Colonic mucosa (tissue), 4 donors: Measurements from ENCODE around the gene PIEZO2. TPM values are rescaled to one million over a fixed set of nuclear protein-coding genes. Genes with fewer than 3 reads are reported as not detected.

Source experiments
- DNase-seq: peaks from one replicate; pipeline ENCODE4 v3.0.0-alpha.2; 2020
- H3K27ac ChIP-seq: fragments of 200-600 bp; one replicate; pipeline ENCODE4 v1.8.0; 2021
- H3K27me3 ChIP-seq: fragments of 200-600 bp; one replicate; pipeline ENCODE4 v1.8.0; 2021
- H3K36me3 ChIP-seq: fragments of 200-600 bp; one replicate; pipeline ENCODE4 v1.8.0; 2021
- H3K4me1 ChIP-seq: fragments of 200-600 bp; one replicate; pipeline ENCODE4 v1.8.0; 2021; ENCODE audit warnings: mild to moderate bottlenecking
- H3K4me3 ChIP-seq: fragments of 200-600 bp; one replicate; pipeline ENCODE4 v1.8.0; 2021
- H3K9ac ChIP-seq, 2 donors: one replicate each; pipeline ENCODE4 v1.7.0; 2013; ENCODE audit warnings: control low read depth in 2 of 2, low read depth in 2 of 2, low read length in 2 of 2
- H3K9me3 ChIP-seq: fragments of 200-600 bp; one replicate; pipeline ENCODE4 v1.8.0; 2021
- intact Hi-C: fragments of 100-400 bp; cut with DNase I; formaldehyde crosslinking; loops from one replicate; pipeline ENCODE4 v1.14.1; 2022
- total RNA-seq, 2 donors: library from RNA; stranded (reverse); fragmentation: NEBNext Ultra II Directional in 1 of 2; extraction: Animal tissue kit (Norgen Biotek cat#: 25700) in 1 of 2; gene quantifications; one replicate each; pipeline ENCODE4 v1.2.1, GENCODE V29; 2021
- TF ChIP-seq, protein P1 (sequence below): fragments of 200-600 bp; IDR thresholded peaks from one replicate; pipeline ENCODE4 v1.8.0; 2022; ENCODE audit warnings: antibody characterized with exemption, mild to moderate bottlenecking
- donor health status: healthy.
- donor health status: DM: no; HTN: no; CAD: no.
- donor health status: DM: no; HTN: no; CAD: no.

PIEZO2 gene
- total RNA-seq, 2 donors from 2014 or later = 0.79 to 4.0 TPM

DNA sequence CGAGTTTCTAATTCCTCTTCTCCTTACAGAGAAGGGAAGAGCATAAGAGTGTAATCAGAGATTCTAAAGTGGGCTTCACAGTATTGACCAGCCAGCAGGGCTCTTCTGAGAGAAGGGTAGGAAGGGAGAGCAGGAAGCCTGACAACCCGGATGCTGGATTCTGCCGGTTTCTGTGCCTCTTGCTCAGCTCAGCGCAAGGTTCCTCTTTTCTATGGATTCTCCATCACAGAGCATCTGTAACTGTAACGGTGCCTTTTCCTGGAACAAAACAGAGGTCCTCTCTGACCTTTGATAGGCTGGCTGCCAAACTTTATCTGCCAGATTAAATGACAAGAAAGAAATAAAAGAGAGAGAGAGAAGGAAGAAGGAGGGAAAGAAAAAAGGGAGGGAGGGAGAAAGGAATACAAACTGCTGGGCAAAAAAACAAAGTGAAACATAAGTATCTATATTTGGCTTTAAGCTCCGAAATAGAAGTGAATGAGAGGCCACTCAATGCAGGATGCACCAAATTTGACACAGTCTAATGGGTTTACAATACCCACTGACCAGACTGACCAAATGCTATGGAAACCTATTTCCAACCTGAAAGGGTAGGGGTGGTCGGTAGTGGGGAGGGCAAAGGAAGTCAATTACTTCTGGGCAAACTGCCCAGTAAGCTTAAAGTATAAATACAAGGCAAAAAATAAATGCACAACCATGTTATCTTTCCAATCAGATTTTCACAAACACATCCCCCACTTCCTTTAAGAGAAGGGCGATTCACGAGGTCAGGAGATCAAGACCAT is 59.2 kb downstream of the PIEZO2 start:
- Histone ChIP-seq H3K9ac (no peak overlapping the region), H3K9me3 (no peaks in the 10 kb centered on the region), H3K4me1 (no peaks in the 10 kb centered on the region), H3K36me3 (no peaks in the 10 kb centered on the region), H3K27ac (no peak overlapping the region), H3K27me3 (no peaks in the 10 kb centered on the region), H3K4me3 (no peak overlapping the region)
- TF ChIP-seq, protein P1, sequence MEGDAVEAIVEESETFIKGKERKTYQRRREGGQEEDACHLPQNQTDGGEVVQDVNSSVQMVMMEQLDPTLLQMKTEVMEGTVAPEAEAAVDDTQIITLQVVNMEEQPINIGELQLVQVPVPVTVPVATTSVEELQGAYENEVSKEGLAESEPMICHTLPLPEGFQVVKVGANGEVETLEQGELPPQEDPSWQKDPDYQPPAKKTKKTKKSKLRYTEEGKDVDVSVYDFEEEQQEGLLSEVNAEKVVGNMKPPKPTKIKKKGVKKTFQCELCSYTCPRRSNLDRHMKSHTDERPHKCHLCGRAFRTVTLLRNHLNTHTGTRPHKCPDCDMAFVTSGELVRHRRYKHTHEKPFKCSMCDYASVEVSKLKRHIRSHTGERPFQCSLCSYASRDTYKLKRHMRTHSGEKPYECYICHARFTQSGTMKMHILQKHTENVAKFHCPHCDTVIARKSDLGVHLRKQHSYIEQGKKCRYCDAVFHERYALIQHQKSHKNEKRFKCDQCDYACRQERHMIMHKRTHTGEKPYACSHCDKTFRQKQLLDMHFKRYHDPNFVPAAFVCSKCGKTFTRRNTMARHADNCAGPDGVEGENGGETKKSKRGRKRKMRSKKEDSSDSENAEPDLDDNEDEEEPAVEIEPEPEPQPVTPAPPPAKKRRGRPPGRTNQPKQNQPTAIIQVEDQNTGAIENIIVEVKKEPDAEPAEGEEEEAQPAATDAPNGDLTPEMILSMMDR = no peak
- intact Hi-C loops = no loop called here
- DNase-seq = no peak

DNA sequence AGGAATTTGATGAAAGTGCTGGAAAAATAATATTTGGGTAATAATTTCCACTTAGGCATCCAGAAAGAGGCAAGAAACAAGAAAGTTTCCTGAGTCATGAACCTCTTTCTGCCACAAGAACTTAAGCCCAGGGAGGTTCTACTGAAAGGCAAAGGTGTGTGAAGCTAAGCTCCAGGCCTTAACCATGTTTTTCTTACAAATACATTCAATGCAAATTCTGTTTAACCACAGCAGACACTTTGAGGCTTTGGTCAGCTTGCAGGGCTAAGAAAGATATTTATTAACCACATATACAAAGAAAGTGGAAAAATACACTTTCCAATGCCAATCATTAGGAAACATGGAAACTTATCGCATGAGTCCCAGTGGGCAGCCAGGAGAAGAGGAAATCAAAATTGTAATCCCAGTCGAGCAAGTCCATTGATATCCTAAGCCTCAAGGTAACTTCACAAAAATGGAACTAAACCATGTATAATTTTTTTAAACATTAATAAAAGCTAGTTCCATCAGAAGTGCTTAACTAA is 68.3 kb downstream of the PIEZO2 start:
- Histone ChIP-seq H3K27ac (no peak overlapping the region), H3K4me3 (no peak overlapping the region), H3K9ac (no peak overlapping the region), H3K9me3 (no peaks in the 10 kb centered on the region), H3K27me3 (no peaks in the 10 kb centered on the region), H3K4me1 (no peaks in the 10 kb centered on the region), H3K36me3 (no peaks in the 10 kb centered on the region)
- DNase-seq = no peak
- TF ChIP-seq, protein P1 = no peak
- intact Hi-C loops = no loop called here

DNA sequence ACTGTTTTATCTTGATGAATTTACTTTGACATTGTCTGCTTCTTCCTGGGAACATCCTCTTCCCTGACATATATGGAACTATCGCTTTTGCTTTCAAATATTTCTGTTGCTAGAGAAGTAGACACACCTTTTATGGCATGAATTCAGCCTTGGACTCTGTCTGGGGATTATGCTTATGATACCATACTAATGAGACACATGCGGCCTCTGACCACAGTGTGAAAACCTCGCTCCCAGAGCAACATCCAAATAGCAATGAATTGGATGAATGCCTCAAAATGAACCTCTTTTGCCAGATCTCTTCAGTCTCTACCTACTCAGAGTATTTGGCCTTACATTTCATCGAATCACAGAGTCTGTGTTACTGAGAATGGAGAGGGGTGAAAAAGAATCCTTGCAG is 70.9 kb downstream of the PIEZO2 start:
- Histone ChIP-seq H3K36me3 (no peaks in the 10 kb centered on the region), H3K4me1 (no peaks in the 10 kb centered on the region), H3K9me3 (no peaks in the 10 kb centered on the region), H3K9ac (no peak overlapping the region), H3K27ac (no peak overlapping the region), H3K27me3 (no peaks in the 10 kb centered on the region), H3K4me3 (no peak overlapping the region)
- TF ChIP-seq, protein P1 = no peak
- intact Hi-C loops = no loop called here
- no peak for DNase-seq

DNA sequence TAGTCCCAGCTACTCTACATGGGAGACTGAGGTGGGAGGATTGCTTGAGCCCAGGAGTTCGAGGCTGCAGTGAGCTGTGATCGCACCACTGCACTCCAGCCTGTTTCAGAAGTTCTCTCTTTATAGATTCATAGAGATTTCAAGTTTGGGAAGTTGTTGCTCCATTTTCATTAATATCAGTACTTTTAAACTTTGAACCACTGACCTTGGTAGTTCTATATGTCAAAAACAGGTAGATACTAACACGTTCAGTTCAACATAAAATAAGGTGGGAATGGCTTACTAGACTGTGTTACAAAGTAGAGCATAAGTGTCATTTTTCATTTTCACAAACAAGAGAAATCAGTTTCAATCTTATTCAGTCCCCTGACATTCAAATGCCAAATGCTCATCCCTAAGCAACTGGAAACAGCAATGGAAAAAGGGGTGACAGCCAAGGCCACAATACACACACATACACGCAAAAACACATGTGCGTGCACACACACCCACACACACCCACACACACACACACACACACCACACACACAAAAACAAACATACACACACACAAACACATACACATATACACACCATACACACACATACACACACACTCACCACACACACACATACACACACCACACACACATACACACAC is 71.7 kb downstream of the PIEZO2 start:
- no peaks in the 10 kb centered on the region for H3K36me3 ChIP-seq
- no peak for DNase-seq
- TF ChIP-seq, protein P1 = no peak
- no peaks in the 10 kb centered on the region for H3K27me3 ChIP-seq
- no peaks in the 10 kb centered on the region for H3K9me3 ChIP-seq
- intact Hi-C loops = no loop called here
- H3K4me1 ChIP-seq = no peaks in the 10 kb centered on the region
- no peak overlapping the region for H3K9ac ChIP-seq
- H3K4me3 ChIP-seq = no peak overlapping the region
- H3K27ac ChIP-seq = no peak overlapping the region

DNA sequence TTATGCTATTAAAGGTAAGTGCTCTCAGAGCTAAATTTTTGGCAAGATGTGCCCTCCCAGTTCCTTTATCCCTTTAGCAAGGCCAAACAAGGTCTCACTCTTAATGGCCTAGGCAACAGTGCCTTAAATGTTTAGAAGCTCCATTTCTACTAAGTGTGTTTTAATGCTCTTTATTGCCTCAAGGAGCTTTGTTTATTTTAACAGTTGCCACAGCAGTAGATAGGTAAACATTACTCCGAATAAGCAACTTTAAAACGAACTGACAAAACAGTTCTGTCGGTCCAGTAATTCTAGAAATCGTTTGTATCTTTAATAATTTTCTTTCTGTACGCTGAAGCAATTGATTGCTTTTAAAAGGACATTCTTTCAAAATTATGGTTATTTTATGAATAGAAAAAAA is 74.5 kb downstream of the PIEZO2 start:
- Histone ChIP-seq H3K4me1 (no peaks in the 10 kb centered on the region), H3K9ac (no peak overlapping the region), H3K36me3 (no peaks in the 10 kb centered on the region), H3K9me3 (no peaks in the 10 kb centered on the region), H3K27ac (no peak overlapping the region), H3K4me3 (no peak overlapping the region), H3K27me3 (no peaks in the 10 kb centered on the region)
- intact Hi-C loops = no loop called here
- no peak for DNase-seq
- TF ChIP-seq, protein P1 = no peak
